Esophagus muscularis mucosa (tissue), 4 donors: ENCODE measurements around the gene SUPT20HL2.

Source experiments
- CTCF ChIP-seq, 3 experiments: fragments of 200-600 bp in 2 of 3; fragments of 450-650 bp in 1 of 3; sonication (generic) in 2 of 3; IDR thresholded peaks; one replicate each; pipeline ENCODE4 v1.5.1; 2017 to 2019; ENCODE audit warnings: antibody characterized with exemption in 3 of 3, mild to moderate bottlenecking in 2 of 3, moderate library complexity in 1 of 3
- EP300 ChIP-seq: sonication (generic); formaldehyde crosslinking; IDR thresholded peaks from one replicate; pipeline ENCODE4 v1.6.1; 2017; ENCODE audit warnings: antibody characterized with exemption
- POLR2A ChIP-seq: fragments of 450-650 bp; IDR thresholded peaks from one replicate; pipeline ENCODE4 v1.6.1; 2017; ENCODE audit warnings: antibody characterized with exemption, moderate library complexity, mild to moderate bottlenecking, low read depth

- TF ChIP-seq POLR2A, result no peak
- no peak for TF ChIP-seq CTCF (IDR thresholded peaks at IDR 0.05)
- TF ChIP-seq EP300, result no peak
Measured at GRCh38 chrX:24262309-24262708, 51.6 kb downstream of the SUPT20HL2 start.
